Measurements from ENCODE around the gene SIL1.

GRCh38 chr5:139212906-139213305 lies 14.7 kb upstream of the SIL1 start:
- TF ChIP-seq, protein P1, sequence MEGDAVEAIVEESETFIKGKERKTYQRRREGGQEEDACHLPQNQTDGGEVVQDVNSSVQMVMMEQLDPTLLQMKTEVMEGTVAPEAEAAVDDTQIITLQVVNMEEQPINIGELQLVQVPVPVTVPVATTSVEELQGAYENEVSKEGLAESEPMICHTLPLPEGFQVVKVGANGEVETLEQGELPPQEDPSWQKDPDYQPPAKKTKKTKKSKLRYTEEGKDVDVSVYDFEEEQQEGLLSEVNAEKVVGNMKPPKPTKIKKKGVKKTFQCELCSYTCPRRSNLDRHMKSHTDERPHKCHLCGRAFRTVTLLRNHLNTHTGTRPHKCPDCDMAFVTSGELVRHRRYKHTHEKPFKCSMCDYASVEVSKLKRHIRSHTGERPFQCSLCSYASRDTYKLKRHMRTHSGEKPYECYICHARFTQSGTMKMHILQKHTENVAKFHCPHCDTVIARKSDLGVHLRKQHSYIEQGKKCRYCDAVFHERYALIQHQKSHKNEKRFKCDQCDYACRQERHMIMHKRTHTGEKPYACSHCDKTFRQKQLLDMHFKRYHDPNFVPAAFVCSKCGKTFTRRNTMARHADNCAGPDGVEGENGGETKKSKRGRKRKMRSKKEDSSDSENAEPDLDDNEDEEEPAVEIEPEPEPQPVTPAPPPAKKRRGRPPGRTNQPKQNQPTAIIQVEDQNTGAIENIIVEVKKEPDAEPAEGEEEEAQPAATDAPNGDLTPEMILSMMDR (IDR thresholded peaks at IDR 0.05; ENCODE audit: extremely low read depth in 1 of 2, insufficient read depth in 1 of 2, low read depth in 1 of 2, low read length in 2 of 2) = no peak
- TF ChIP-seq EZH2 (IDR thresholded peaks at IDR 0.05; ENCODE audit: borderline replicate concordance, low read depth, low read length, severe bottlenecking) (no peak), POLR2AphosphoS5 (IDR thresholded peaks at IDR 0.05; ENCODE audit: insufficient read depth, low read depth, low read length) (no peak), POLR2A (IDR thresholded peaks at IDR 0.05; ENCODE audit: low read depth, low read length) (no peak), JUN (IDR thresholded peaks at IDR 0.05; ENCODE audit: borderline replicate concordance, insufficient read depth, insufficient read length, low read depth) (no peak), MYC (IDR thresholded peaks at IDR 0.05; ENCODE audit: low read depth, low read length) (no peak), FOS (IDR thresholded peaks at IDR 0.05; ENCODE audit: borderline replicate concordance, insufficient read depth, low read length) (no peak)
- TF ChIP-seq, protein P2, sequence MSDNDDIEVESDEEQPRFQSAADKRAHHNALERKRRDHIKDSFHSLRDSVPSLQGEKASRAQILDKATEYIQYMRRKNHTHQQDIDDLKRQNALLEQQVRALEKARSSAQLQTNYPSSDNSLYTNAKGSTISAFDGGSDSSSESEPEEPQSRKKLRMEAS (IDR thresholded peaks at IDR 0.05; ENCODE audit: insufficient read depth, insufficient read length) = no peak
